GM19193 (cell line): ENCODE results near the gene EPB41L2.

Source experiments
- POLR2A ChIP-seq: IDR thresholded peaks from 4 replicates; pipeline ENCODE4 v1.6.1; 2011; ENCODE audit not compliant: insufficient read depth, insufficient read length; ENCODE audit errors: extremely low read depth

The EPB41L2 gene

DNA sequence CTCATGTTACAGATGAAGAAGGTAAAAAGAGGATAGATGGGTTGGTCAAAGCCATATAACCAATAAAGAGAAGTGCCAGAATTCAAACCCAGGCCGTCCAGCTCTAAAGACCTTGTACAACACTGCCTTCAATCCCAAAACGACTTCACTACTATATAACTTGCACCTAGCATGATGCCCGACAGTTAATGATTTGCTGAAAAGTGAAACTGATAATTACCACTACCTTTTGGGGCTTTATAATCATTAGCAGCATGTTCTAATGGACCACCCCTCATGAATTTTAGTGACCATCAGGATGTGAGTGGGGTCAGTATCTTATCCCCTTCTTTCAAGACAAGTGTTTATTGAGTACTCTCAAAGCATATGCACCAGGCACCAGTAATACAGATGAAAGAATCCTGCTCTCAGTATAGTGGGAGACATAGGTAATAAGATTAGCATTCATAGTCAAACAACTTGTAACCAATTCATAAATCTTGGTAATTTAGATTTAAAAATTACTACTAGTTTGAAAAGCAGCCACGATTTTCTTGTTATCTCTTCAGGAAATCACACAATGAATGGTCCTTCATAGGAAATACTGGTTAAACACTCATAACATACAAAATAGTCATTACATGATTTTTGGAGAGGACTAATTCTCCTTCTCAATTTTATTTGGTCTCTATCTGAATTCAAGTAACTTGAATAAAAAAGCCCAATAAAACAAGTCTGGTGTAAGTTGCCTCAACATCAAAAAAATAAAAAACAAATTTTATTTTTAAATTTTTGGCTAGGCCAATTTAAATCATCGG is 98.0 kb downstream of the EPB41L2 start:
- no peak for TF ChIP-seq POLR2A

DNA sequence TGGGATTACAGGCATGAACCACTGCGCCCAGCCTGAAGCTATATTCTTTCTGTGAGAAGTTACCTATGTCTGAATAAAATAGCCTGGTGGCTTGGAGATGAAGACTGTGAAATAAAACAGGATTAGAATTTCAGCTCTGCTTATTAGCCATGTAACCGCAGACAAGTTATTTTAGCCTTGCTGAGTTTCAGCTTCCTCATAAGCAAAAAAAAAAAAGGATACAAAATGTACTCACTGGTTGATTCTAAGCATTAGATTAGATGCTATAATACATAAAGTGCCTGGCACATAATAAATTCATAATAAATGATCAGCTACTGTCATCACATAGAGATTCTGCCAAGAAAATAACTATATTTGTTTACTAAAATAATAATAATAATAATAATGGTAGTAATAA is 98.8 kb downstream of the EPB41L2 start:
- no peak for TF ChIP-seq POLR2A

DNA sequence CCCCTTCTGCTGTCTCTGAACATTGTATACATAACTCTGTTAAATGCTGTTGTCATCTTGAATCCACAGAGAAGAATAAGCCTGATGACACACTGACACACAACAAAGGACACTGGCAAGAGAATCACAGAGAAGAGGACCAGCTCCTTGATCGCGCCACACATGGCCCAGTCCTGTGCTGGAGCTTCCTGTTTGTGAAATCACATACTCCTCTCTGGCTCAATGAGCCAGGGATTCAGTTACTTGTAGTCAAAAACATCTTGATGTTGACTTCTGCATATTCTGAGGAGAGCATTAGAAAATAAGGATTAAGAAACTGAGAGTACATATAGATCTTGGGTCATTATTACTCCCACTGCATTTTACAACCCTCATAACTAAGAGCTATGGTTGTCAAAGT is 100.1 kb downstream of the EPB41L2 start:
- no peak for TF ChIP-seq POLR2A

GRCh38 chr6:130961148-130961547 is 101.9 kb downstream of the EPB41L2 start:
- no peak for TF ChIP-seq POLR2A

DNA sequence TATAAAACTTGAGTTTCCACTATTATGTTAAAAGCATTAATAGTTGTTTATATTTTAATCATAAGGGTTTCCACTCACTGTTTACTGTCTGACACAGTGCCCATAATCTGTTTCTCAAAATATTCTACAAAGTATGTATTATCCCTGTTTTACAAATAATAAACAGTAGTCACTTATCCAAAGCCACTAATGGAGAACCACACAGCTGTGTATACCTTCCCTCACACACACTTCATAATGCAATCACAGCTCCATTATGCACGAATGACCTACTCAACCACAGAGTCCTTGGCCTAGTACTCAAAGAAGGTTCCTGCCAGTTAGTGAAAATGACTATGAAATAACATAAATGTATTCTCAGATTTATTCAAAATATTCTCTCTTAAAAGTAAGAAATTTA is 103.1 kb downstream of the EPB41L2 start:
- no peak for TF ChIP-seq POLR2A

GRCh38 chr6:130958468-130958867 is 104.6 kb downstream of the EPB41L2 start:
- no peak for TF ChIP-seq POLR2A

GRCh38 chr6:130955755-130956154 is 107.3 kb downstream of the EPB41L2 start:
- TF ChIP-seq POLR2A, result no peak

- no peak for TF ChIP-seq POLR2A
These were observed 113.5 kb downstream of the EPB41L2 start for GRCh38 chr6:130949553-130949952.

DNA sequence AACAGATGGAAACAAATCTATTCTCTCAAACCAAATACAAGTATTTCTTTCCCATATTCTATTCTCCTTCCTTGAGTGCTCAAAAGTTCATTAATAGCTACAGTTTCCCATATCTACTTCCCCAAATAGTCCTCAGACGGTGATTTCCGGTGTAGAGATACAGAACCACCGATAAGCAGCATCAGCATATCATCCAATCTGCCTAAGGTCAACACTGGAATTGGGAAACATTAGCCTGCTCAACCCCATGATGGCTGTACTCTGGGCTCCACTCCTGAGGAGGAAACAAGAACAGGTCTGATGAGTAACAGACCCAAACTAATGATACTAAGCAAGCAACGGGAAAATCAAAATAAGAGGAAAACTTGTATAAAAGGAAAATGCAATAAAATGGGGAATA is 115.6 kb downstream of the EPB41L2 start:
- no peak for TF ChIP-seq POLR2A

DNA sequence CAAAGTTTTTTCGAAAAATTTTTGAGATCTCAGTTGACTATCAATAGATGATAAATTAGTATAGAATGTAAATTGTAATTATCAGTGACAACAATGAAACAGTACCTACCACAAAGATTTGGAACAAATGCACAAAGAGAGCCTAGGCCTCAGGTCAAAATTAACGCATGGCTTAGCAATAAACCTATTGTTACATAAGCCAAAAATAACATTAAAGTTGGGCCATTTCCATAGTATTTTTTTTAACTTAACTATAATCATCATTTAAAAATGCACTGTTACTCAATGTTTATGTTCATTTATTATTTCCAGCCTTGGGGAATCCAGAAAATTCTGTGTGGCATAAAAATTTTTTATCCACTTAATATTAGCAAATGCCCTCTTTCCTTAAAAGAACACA is 117.0 kb downstream of the EPB41L2 start:
- no peak for TF ChIP-seq POLR2A

GRCh38 chr6:130945401-130945919 is 117.6 kb downstream of the EPB41L2 start:
- no peak for TF ChIP-seq POLR2A

DNA sequence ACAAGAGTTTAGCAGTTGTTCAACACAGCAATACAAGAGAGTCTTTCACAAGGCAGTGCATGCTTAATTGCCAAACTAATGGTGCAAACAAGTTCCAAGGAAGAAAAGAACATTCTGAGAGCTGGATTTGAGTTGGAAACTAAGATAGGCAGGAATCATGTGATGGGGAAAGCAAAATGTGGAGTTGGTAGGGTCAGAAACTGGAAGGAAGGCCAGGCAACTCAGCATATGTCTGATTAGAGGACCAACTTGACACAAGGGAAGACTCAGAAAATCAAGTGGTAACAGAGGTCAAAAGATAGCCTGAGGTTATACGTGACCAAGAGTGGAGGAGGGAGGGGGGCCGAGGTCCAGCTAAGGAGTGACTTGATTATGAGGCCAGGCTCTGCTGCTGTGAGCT is 118.6 kb downstream of the EPB41L2 start:
- no peak for TF ChIP-seq POLR2A

- no peak for TF ChIP-seq POLR2A
These were observed 119.3 kb downstream of the EPB41L2 start for GRCh38 chr6:130943738-130944137.

DNA sequence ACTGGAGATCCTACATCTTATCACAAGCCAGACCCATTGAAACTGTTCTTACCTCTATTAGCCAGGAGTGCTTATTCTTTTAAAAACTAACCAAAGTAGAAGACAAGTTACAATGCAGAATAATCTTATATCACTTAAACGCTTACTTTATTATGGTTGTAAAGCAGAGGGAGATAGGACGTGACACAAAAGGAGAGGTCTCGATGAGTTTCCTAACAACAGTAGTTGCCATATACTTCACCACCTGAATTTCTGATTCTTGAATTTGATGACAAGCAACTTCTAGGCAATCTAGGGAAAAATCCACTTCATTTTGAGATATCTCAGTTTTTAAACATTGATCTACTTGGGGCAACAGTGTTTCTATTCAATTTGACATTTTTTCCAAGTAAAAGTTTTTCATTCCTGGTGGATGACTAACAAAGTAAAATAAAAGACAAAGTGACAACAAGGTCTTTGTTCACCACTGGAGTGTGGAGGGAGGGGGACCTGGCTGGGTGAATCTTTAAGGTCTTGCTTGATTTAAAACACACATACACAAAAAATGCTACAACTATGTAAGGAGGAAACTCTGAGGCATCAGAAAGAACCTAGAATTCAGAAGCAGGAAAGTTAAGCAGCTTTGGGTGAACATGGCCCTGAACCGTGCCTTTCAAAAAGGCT is 125.0 kb downstream of the EPB41L2 start:
- TF ChIP-seq POLR2A, result no peak

DNA sequence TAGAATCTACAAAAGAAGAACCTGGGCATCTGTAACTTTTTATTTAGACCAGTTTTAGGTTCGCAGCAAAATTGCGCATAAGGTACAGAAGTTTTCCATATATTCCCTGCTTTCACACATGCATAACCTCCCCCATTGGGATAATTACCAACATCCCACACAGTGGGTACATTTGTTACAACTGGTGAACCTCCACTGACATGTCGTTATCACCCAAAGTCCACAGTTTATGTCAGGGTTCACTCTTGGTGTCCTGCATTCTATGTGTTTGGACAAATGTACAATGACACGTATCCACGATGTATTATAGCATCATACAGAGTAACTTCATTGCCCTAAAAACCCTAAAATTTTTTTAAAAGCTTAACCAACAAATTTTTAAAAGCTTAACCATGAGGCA is 126.1 kb downstream of the EPB41L2 start:
- no peak for TF ChIP-seq POLR2A

DNA sequence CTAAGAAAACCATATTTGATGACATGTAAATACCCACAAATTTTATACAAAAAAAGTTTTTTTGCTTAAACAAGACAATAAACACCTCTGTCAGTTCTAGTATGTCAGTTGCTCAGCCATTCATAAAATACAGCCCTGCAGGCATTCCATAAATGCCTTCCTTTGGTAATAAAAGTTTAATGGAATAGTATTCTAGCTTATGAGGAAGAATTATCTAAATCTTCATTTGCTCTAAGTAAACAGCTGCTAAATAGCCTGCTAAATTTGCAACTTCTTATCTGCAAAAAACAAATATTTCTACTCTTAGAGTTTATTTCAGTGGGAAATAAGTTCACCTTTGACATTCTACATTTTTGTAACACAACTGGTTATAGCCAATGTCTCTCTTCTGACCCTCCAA is 127.1 kb downstream of the EPB41L2 start:
- no peak for TF ChIP-seq POLR2A
